ENCODE data around the gene GAS6. TPM values are rescaled to one million over a fixed set of nuclear protein-coding genes. Genes with fewer than 3 reads are reported as not detected.

Gene GAS6
- total RNA-seq, 1 experiment from 2014 or later: 49.4 TPM

DNA sequence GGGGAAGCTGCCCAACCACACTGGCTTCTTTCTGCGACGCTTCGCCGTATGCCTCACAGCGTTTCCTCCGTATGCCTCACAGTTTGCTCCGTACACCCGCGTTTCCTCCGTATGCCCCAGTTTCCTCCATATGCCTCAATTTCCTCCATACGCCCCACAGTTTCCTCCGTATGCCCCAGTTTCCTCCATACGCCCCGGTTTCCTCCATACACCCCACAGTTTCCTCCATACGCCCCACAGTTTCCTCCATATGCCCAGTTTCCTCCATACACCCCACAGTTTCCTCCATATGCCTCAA, 22.6 kb downstream of the GAS6 start (continued):
- TF ChIP-seq, protein P1, sequence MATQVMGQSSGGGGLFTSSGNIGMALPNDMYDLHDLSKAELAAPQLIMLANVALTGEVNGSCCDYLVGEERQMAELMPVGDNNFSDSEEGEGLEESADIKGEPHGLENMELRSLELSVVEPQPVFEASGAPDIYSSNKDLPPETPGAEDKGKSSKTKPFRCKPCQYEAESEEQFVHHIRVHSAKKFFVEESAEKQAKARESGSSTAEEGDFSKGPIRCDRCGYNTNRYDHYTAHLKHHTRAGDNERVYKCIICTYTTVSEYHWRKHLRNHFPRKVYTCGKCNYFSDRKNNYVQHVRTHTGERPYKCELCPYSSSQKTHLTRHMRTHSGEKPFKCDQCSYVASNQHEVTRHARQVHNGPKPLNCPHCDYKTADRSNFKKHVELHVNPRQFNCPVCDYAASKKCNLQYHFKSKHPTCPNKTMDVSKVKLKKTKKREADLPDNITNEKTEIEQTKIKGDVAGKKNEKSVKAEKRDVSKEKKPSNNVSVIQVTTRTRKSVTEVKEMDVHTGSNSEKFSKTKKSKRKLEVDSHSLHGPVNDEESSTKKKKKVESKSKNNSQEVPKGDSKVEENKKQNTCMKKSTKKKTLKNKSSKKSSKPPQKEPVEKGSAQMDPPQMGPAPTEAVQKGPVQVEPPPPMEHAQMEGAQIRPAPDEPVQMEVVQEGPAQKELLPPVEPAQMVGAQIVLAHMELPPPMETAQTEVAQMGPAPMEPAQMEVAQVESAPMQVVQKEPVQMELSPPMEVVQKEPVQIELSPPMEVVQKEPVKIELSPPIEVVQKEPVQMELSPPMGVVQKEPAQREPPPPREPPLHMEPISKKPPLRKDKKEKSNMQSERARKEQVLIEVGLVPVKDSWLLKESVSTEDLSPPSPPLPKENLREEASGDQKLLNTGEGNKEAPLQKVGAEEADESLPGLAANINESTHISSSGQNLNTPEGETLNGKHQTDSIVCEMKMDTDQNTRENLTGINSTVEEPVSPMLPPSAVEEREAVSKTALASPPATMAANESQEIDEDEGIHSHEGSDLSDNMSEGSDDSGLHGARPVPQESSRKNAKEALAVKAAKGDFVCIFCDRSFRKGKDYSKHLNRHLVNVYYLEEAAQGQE (IDR thresholded peaks at IDR 0.05; ENCODE audit: low read depth): no peak
- TF ChIP-seq ZNF274 (IDR thresholded peaks at IDR 0.05; ENCODE audit: low read depth, low read length): no peak

DNA sequence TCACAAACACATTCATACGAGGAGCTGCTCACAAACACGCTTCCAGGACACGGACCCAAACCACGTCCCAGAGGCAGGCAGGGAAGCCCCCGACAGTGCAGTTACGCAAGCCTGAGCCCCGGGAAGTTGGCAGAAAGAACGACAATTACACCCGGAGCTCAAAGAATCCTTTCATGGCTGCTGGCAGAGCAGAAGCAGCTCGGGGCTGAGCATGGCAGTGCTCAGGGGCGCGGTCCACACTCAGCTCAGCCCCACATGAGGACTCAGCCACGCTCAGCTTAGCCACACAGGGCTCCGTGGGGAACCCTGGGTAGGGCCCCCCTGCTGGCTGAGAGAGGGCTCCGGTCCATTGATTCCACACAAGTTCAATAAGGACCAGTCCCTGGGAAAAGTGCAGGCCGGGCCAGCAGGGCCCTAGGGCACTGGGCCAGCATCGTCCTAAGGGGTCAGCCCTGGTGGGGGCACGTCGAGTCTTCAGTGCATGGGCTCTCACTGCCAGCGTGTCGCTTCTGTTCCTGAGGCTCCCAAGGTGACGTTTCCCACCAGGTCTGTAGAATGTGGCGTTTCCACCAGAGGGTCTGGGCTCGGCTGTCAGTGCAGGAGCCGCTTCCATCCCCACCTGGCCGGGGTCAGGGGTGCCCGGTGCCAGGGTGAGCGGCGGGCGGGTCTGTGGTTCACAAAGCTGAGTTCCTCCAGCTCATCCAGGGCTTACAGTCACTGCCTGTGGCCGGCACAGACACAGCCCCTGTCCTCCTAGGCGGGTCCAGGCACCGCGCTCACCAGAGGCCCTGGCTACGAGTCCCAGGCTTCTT, 23.1 kb downstream of the GAS6 start:
- H3K27me3 ChIP-seq (ENCODE audit: insufficient read depth, low read length): no peaks in the 10 kb centered on the region
- ChIA-PET POLR2A (no interaction called here), CTCF (interaction anchor here (0.9 kb wide), 1 partner anchor 107 kb away, joined by 3 read pairs; no protein-coding TSS in a partner anchor), RAD21 (ENCODE audit: low non-redundant PET in 1 of 2, low total read pairs in 2 of 2, uncharacterized antibody in 2 of 2, unreplicated experiment in 2 of 2) (no interaction called here)
- H2AFZ ChIP-seq (ENCODE audit: low read depth, low read length, poor library complexity, severe bottlenecking): no peak overlapping the region
- H3K4me3 ChIP-seq (replicated peaks in 1 of 2; ENCODE audit: low read depth in 1 of 2, low read length in 2 of 2): no peak overlapping the region
- no peaks in the 10 kb centered on the region for H4K20me1 ChIP-seq (ENCODE audit: insufficient read depth)
- DNase-seq (ENCODE audit: low read depth, low spot score): no peak
- intact Hi-C loops (cut with micrococcal nuclease): no loop called here
- H3K4me2 ChIP-seq (ENCODE audit: low read length): no peak overlapping the region
- no peak overlapping the region for H3K27ac ChIP-seq (ENCODE audit: low read depth, low read length)
- no peaks in the 10 kb centered on the region; the same call in 1 of the 2 replicates for H3K79me2 ChIP-seq (ENCODE audit: insufficient read depth, low read length)
- no peaks in the 10 kb centered on the region for H3K36me3 ChIP-seq (ENCODE audit: control insufficient read depth in 1 of 2, insufficient read depth in 2 of 2, low read length in 2 of 2)
- no peak overlapping the region for H3K9ac ChIP-seq (ENCODE audit: low read length)
- no TSS peak for BruUV-seq (replicated peaks)
- no peak for ATAC-seq
- no peaks in the 10 kb centered on the region for H3K9me2 ChIP-seq (ENCODE audit: insufficient read depth)
- H3K9me3 ChIP-seq (ENCODE audit: control insufficient read depth in 1 of 2, insufficient read depth in 1 of 2, low read depth in 1 of 2, low read length in 2 of 2): no peaks in the 10 kb centered on the region
- H3K4me1 ChIP-seq (ENCODE audit: control insufficient read depth in 1 of 2, insufficient read depth in 2 of 2, low read length in 2 of 2): peaks cover 29 to 42% of the 10 kb centered on the region in 2 experiments
- no peak for TF ChIP-seq ZNF274 (IDR thresholded peaks at IDR 0.05; ENCODE audit: low read depth, low read length)
- no peak for TF ChIP-seq TCF7L2 (IDR thresholded peaks at IDR 0.05; ENCODE audit: borderline replicate concordance, extremely low read depth, insufficient read depth, insufficient read length)
- TF ChIP-seq, protein P2, sequence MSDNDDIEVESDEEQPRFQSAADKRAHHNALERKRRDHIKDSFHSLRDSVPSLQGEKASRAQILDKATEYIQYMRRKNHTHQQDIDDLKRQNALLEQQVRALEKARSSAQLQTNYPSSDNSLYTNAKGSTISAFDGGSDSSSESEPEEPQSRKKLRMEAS (IDR thresholded peaks at IDR 0.05): no peak
- TF ChIP-seq RAD21 (IDR thresholded peaks at IDR 0.05; ENCODE audit: low read depth): no peak
- no peak for TF ChIP-seq EZH2phosphoT487 (IDR thresholded peaks at IDR 0.05; ENCODE audit: borderline replicate concordance)
- TF ChIP-seq EZH2 (IDR thresholded peaks at IDR 0.05): no peak
- TF ChIP-seq POLR2A (IDR thresholded peaks at IDR 0.05; ENCODE audit: borderline replicate concordance, extremely low read depth, insufficient read depth, insufficient read length): no peak
- no peak for TF ChIP-seq ELF1 (IDR thresholded peaks at IDR 0.05; ENCODE audit: borderline replicate concordance, low read depth)
- TF ChIP-seq SP1 (IDR thresholded peaks at IDR 0.05; ENCODE audit: low read depth): no peak
- TF ChIP-seq, protein P3, sequence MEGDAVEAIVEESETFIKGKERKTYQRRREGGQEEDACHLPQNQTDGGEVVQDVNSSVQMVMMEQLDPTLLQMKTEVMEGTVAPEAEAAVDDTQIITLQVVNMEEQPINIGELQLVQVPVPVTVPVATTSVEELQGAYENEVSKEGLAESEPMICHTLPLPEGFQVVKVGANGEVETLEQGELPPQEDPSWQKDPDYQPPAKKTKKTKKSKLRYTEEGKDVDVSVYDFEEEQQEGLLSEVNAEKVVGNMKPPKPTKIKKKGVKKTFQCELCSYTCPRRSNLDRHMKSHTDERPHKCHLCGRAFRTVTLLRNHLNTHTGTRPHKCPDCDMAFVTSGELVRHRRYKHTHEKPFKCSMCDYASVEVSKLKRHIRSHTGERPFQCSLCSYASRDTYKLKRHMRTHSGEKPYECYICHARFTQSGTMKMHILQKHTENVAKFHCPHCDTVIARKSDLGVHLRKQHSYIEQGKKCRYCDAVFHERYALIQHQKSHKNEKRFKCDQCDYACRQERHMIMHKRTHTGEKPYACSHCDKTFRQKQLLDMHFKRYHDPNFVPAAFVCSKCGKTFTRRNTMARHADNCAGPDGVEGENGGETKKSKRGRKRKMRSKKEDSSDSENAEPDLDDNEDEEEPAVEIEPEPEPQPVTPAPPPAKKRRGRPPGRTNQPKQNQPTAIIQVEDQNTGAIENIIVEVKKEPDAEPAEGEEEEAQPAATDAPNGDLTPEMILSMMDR (IDR thresholded peaks at IDR 0.05 in 2 of 3, conservative IDR thresholded peaks at IDR 0.05 in 1 of 3; ENCODE audit: borderline replicate concordance in 1 of 3, insufficient read depth in 1 of 3, low read depth in 2 of 3, low read length in 2 of 3): no peak
- TF ChIP-seq, protein P1 (IDR thresholded peaks at IDR 0.05; ENCODE audit: low read depth): no peak
- TF ChIP-seq SRF (IDR thresholded peaks at IDR 0.05; ENCODE audit: low read depth): no peak
- TF ChIP-seq, protein P4, sequence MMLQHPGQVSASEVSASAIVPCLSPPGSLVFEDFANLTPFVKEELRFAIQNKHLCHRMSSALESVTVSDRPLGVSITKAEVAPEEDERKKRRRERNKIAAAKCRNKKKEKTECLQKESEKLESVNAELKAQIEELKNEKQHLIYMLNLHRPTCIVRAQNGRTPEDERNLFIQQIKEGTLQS (IDR thresholded peaks at IDR 0.05): no peak
- TF ChIP-seq FOSL1 (IDR thresholded peaks at IDR 0.05; ENCODE audit: low read depth): no peak

All from HCT116 (cell line).